ENCODE results near the gene GNG12.

GRCh38 chr1:67834246-67834877 lies 1.1 kb upstream of the GNG12 start:
- TF ChIP-seq CTCF (IDR thresholded peaks at IDR 0.05; ENCODE audit: low read depth, low read length) (no peak), POLR2A (IDR thresholded peaks at IDR 0.05; ENCODE audit: extremely low read depth, insufficient read length) (no peak)

Measured in NB4 (cell line).